ENCODE measurements around the gene NAV2.

NAV2 gene

GRCh38 chr11:19803506-19803998, 90.9 kb downstream of the NAV2 start:
- peaks cover 3% of the 10 kb centered on the region for H3K27me3 Mint-ChIP-seq
- H3K9me3 Mint-ChIP-seq: no peaks in the 10 kb centered on the region
- no peaks in the 10 kb centered on the region for H3K36me3 Mint-ChIP-seq (ENCODE audit: low read depth)
- H3K4me3 Mint-ChIP-seq: no peak overlapping the region
- no peaks in the 10 kb centered on the region for H3K4me1 Mint-ChIP-seq (ENCODE audit: low read depth)
- no peak overlapping the region for H3K27ac Mint-ChIP-seq

GRCh38 chr11:19805376-19805775, 92.7 kb downstream of the NAV2 start:
- Mint-ChIP-seq H3K36me3 (ENCODE audit: low read depth) (no peaks in the 10 kb centered on the region), H3K27me3 (peaks cover 3% of the 10 kb centered on the region), H3K27ac (no peak overlapping the region), H3K4me1 (ENCODE audit: low read depth) (no peaks in the 10 kb centered on the region), H3K9me3 (no peaks in the 10 kb centered on the region), H3K4me3 (no peak overlapping the region)

GRCh38 chr11:19805827-19806226, 93.2 kb downstream of the NAV2 start:
- no peaks in the 10 kb centered on the region for H3K9me3 Mint-ChIP-seq
- no peak overlapping the region for H3K4me3 Mint-ChIP-seq
- H3K4me1 Mint-ChIP-seq (ENCODE audit: low read depth): no peaks in the 10 kb centered on the region
- H3K27ac Mint-ChIP-seq: no peak overlapping the region
- peaks cover 3% of the 10 kb centered on the region for H3K27me3 Mint-ChIP-seq
- no peaks in the 10 kb centered on the region for H3K36me3 Mint-ChIP-seq (ENCODE audit: low read depth)

- no peak overlapping the region for H3K27ac Mint-ChIP-seq
- no peaks in the 10 kb centered on the region for H3K9me3 Mint-ChIP-seq
- H3K4me3 Mint-ChIP-seq: no peak overlapping the region
Observed at GRCh38 chr11:19806251-19806650, 93.6 kb downstream of the NAV2 start.

GRCh38 chr11:19808076-19808911, 95.7 kb downstream of the NAV2 start:
- no peaks in the 10 kb centered on the region for H3K4me1 Mint-ChIP-seq (ENCODE audit: low read depth)
- no peaks in the 10 kb centered on the region for H3K9me3 Mint-ChIP-seq
- no peak overlapping the region for H3K4me3 Mint-ChIP-seq
- no peak overlapping the region for H3K27ac Mint-ChIP-seq
- no peaks in the 10 kb centered on the region for H3K27me3 Mint-ChIP-seq
- no peaks in the 10 kb centered on the region for H3K36me3 Mint-ChIP-seq (ENCODE audit: low read depth)

More at GRCh38 chr11:19806251-19806650, 93.6 kb downstream of the NAV2 start:
- Mint-ChIP-seq H3K4me1 (ENCODE audit: low read depth) (no peaks in the 10 kb centered on the region), H3K27me3 (peaks cover 2% of the 10 kb centered on the region), H3K36me3 (ENCODE audit: low read depth) (no peaks in the 10 kb centered on the region)

GRCh38 chr11:19810852-19811251, 98.2 kb downstream of the NAV2 start:
- Mint-ChIP-seq H3K4me1 (ENCODE audit: low read depth) (no peaks in the 10 kb centered on the region), H3K4me3 (no peak overlapping the region), H3K27me3 (no peaks in the 10 kb centered on the region), H3K27ac (no peak overlapping the region), H3K9me3 (no peaks in the 10 kb centered on the region), H3K36me3 (ENCODE audit: low read depth) (no peaks in the 10 kb centered on the region)

- H3K4me3 Mint-ChIP-seq: no peak overlapping the region
- H3K4me1 Mint-ChIP-seq (ENCODE audit: low read depth): no peaks in the 10 kb centered on the region
- H3K36me3 Mint-ChIP-seq (ENCODE audit: low read depth): no peaks in the 10 kb centered on the region
- no peaks in the 10 kb centered on the region for H3K9me3 Mint-ChIP-seq
- no peak overlapping the region for H3K27ac Mint-ChIP-seq
- H3K27me3 Mint-ChIP-seq: no peaks in the 10 kb centered on the region
Observed at GRCh38 chr11:19811380-19811779, 98.7 kb downstream of the NAV2 start.

- no peaks in the 10 kb centered on the region for H3K4me1 Mint-ChIP-seq (ENCODE audit: low read depth)
- H3K36me3 Mint-ChIP-seq (ENCODE audit: low read depth): no peaks in the 10 kb centered on the region
- H3K27me3 Mint-ChIP-seq: no peaks in the 10 kb centered on the region
- no peak overlapping the region for H3K27ac Mint-ChIP-seq
- H3K4me3 Mint-ChIP-seq: no peak overlapping the region
- no peaks in the 10 kb centered on the region for H3K9me3 Mint-ChIP-seq
Observed at GRCh38 chr11:19812096-19812495, 99.5 kb downstream of the NAV2 start.

GRCh38 chr11:19812710-19813109, 100.1 kb downstream of the NAV2 start:
- H3K4me1 Mint-ChIP-seq (ENCODE audit: low read depth): no peaks in the 10 kb centered on the region
- H3K27me3 Mint-ChIP-seq: no peaks in the 10 kb centered on the region
- no peaks in the 10 kb centered on the region for H3K9me3 Mint-ChIP-seq
- no peak overlapping the region for H3K4me3 Mint-ChIP-seq
- no peak overlapping the region for H3K27ac Mint-ChIP-seq
- H3K36me3 Mint-ChIP-seq (ENCODE audit: low read depth): no peaks in the 10 kb centered on the region

GRCh38 chr11:19813158-19813879, 100.7 kb downstream of the NAV2 start:
- H3K9me3 Mint-ChIP-seq: no peaks in the 10 kb centered on the region
- no peak overlapping the region for H3K27ac Mint-ChIP-seq
- H3K27me3 Mint-ChIP-seq: no peaks in the 10 kb centered on the region
- no peaks in the 10 kb centered on the region for H3K36me3 Mint-ChIP-seq (ENCODE audit: low read depth)
- no peaks in the 10 kb centered on the region for H3K4me1 Mint-ChIP-seq (ENCODE audit: low read depth)
- H3K4me3 Mint-ChIP-seq: no peak overlapping the region

- Mint-ChIP-seq H3K36me3 (ENCODE audit: low read depth) (no peaks in the 10 kb centered on the region), H3K27me3 (no peaks in the 10 kb centered on the region), H3K9me3 (no peaks in the 10 kb centered on the region), H3K27ac (no peak overlapping the region), H3K4me3 (no peak overlapping the region), H3K4me1 (ENCODE audit: low read depth) (no peaks in the 10 kb centered on the region)
Observed at GRCh38 chr11:19814421-19814820, 101.8 kb downstream of the NAV2 start.

GRCh38 chr11:19816040-19816439, 103.4 kb downstream of the NAV2 start:
- no peaks in the 10 kb centered on the region for H3K9me3 Mint-ChIP-seq
- no peaks in the 10 kb centered on the region for H3K4me1 Mint-ChIP-seq (ENCODE audit: low read depth)
- H3K27me3 Mint-ChIP-seq: peaks cover 3% of the 10 kb centered on the region
- H3K36me3 Mint-ChIP-seq (ENCODE audit: low read depth): no peaks in the 10 kb centered on the region
- no peak overlapping the region for H3K27ac Mint-ChIP-seq
- no peak overlapping the region for H3K4me3 Mint-ChIP-seq

GRCh38 chr11:19816817-19817216, 104.2 kb downstream of the NAV2 start:
- Mint-ChIP-seq H3K9me3 (no peaks in the 10 kb centered on the region), H3K36me3 (ENCODE audit: low read depth) (no peaks in the 10 kb centered on the region), H3K27me3 (peaks cover 3% of the 10 kb centered on the region), H3K4me3 (no peak overlapping the region), H3K27ac (no peak overlapping the region), H3K4me1 (ENCODE audit: low read depth) (no peaks in the 10 kb centered on the region)

GRCh38 chr11:19817265-19817851, 104.7 kb downstream of the NAV2 start:
- Mint-ChIP-seq H3K27me3 (peaks cover 3% of the 10 kb centered on the region), H3K27ac (no peak overlapping the region), H3K4me3 (no peak overlapping the region), H3K4me1 (ENCODE audit: low read depth) (no peaks in the 10 kb centered on the region), H3K36me3 (ENCODE audit: low read depth) (no peaks in the 10 kb centered on the region), H3K9me3 (no peaks in the 10 kb centered on the region)

- no peaks in the 10 kb centered on the region for H3K9me3 Mint-ChIP-seq
- no peaks in the 10 kb centered on the region for H3K36me3 Mint-ChIP-seq (ENCODE audit: low read depth)
- H3K4me3 Mint-ChIP-seq: no peak overlapping the region
- H3K4me1 Mint-ChIP-seq (ENCODE audit: low read depth): no peaks in the 10 kb centered on the region
- peaks cover 3% of the 10 kb centered on the region for H3K27me3 Mint-ChIP-seq
- no peak overlapping the region for H3K27ac Mint-ChIP-seq
Observed at GRCh38 chr11:19817870-19818269, 105.2 kb downstream of the NAV2 start.

Data from stimulated activated naive CD8-positive, alpha-beta T cell treated with anti-CD3 and anti-CD28 coated beads, Interleukin-15, Interleukin-2, amounts not matched to agents 100 ng/mL and 50 ng/mL, for 24 hours (primary cell).